Measurements from ENCODE around the gene MBNL3. TPM values are rescaled to one million over a fixed set of nuclear protein-coding genes. Genes with fewer than 3 reads are reported as not detected.

MBNL3 gene
- total RNA-seq, 1 donor from 2014 or later, result 10.4 TPM

GRCh38 chrX:132393085-132393484 is 95.8 kb downstream of the MBNL3 start:
- H3K4me3 ChIP-seq (ENCODE audit: low read length in 3 of 3), result no peak overlapping the region
- no peaks in the 10 kb centered on the region for H3K4me1 ChIP-seq (ENCODE audit: control insufficient read depth in 3 of 3, insufficient read depth in 3 of 3, low read length in 3 of 3)
- H3K36me3 ChIP-seq (ENCODE audit: control insufficient read depth in 3 of 3, insufficient read depth in 3 of 3, low read length in 3 of 3), result no peaks in the 10 kb centered on the region
- H3K9me3 ChIP-seq (ENCODE audit: control insufficient read depth in 3 of 3, low read length in 3 of 3), result no peaks in the 10 kb centered on the region
- no peak overlapping the region for H3K27ac ChIP-seq (ENCODE audit: low read depth, low read length)
- H3K27me3 ChIP-seq (ENCODE audit: control insufficient read depth in 3 of 3, insufficient read depth in 3 of 3, low read length in 3 of 3), result peaks cover 0 to 2% (median 0%) of the 10 kb centered on the region in 3 donors
- H3K9ac ChIP-seq (ENCODE audit: low read depth in 1 of 3, low read length in 3 of 3), result no peak overlapping the region

- H3K4me1 ChIP-seq (ENCODE audit: control insufficient read depth in 3 of 3, insufficient read depth in 3 of 3, low read length in 3 of 3), result no peaks in the 10 kb centered on the region
Observed at GRCh38 chrX:132390792-132391191, 98.0 kb downstream of the MBNL3 start.

DNA sequence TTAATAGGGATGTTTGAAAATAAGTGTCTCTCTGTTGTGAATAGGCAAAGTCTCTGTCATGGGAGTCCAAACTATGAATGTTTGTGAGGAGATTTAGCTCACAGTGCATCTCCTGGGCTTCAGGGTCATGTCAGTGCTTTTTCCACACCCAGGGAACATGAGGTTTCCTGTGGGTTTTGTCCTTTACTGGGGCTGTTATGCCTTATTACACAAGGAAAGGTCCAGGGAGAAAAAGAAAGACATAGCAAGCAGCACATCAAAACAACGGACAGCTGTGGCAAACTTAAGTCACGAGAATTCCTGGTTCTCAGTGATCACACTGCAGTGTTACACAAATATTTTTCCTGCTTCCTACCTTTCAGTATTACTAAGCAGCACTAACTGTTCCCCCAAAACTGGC is 99.4 kb downstream of the MBNL3 start:
- Histone ChIP-seq H3K4me1 (ENCODE audit: control insufficient read depth in 3 of 3, insufficient read depth in 3 of 3, low read length in 3 of 3) (no peaks in the 10 kb centered on the region), H3K4me3 (ENCODE audit: low read length in 3 of 3) (no peak overlapping the region), H3K9me3 (ENCODE audit: control insufficient read depth in 3 of 3, low read length in 3 of 3) (no peaks in the 10 kb centered on the region), H3K9ac (ENCODE audit: low read depth in 1 of 3, low read length in 3 of 3) (no peak overlapping the region), H3K27ac (ENCODE audit: low read depth, low read length) (no peak overlapping the region), H3K36me3 (ENCODE audit: control insufficient read depth in 3 of 3, insufficient read depth in 3 of 3, low read length in 3 of 3) (no peaks in the 10 kb centered on the region), H3K27me3 (ENCODE audit: control insufficient read depth in 3 of 3, insufficient read depth in 3 of 3, low read length in 3 of 3) (peaks cover 0 to 7% (median 0%) of the 10 kb centered on the region in 3 donors)

More at GRCh38 chrX:132390792-132391191, 98.0 kb downstream of the MBNL3 start:
- Histone ChIP-seq H3K27me3 (ENCODE audit: control insufficient read depth in 3 of 3, insufficient read depth in 3 of 3, low read length in 3 of 3) (peaks cover 0 to 7% (median 0%) of the 10 kb centered on the region in 3 donors), H3K4me3 (ENCODE audit: low read length in 3 of 3) (no peak overlapping the region), H3K9ac (ENCODE audit: low read depth in 1 of 3, low read length in 3 of 3) (no peak overlapping the region), H3K9me3 (ENCODE audit: control insufficient read depth in 3 of 3, low read length in 3 of 3) (no peaks in the 10 kb centered on the region), H3K27ac (ENCODE audit: low read depth, low read length) (no peak overlapping the region), H3K36me3 (ENCODE audit: control insufficient read depth in 3 of 3, insufficient read depth in 3 of 3, low read length in 3 of 3) (no peaks in the 10 kb centered on the region)

DNA sequence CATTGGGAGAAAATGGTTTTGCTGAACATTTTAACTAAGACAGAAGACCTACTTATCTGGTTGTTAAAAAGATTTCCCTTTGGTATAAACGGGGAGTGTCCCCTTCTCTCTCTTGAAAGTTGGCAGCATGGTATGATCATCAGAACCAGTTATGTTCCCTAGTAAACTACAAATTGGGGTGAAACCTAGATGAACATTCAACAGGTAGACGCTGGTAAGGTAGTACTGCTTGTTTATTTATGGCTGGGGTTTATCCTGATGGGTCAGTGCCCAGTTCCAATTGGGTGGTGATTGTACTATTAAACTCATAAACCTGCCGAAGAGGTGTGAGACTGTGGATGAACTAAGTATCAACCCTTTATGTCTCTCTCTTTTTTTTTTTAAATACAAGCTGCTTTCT is 100.5 kb downstream of the MBNL3 start:
- Histone ChIP-seq H3K36me3 (ENCODE audit: control insufficient read depth in 3 of 3, insufficient read depth in 3 of 3, low read length in 3 of 3) (no peaks in the 10 kb centered on the region), H3K9me3 (ENCODE audit: control insufficient read depth in 3 of 3, low read length in 3 of 3) (no peaks in the 10 kb centered on the region), H3K4me1 (ENCODE audit: control insufficient read depth in 3 of 3, insufficient read depth in 3 of 3, low read length in 3 of 3) (no peaks in the 10 kb centered on the region), H3K27ac (ENCODE audit: low read depth, low read length) (no peak overlapping the region), H3K9ac (ENCODE audit: low read depth in 1 of 3, low read length in 3 of 3) (no peak overlapping the region), H3K27me3 (ENCODE audit: control insufficient read depth in 3 of 3, insufficient read depth in 3 of 3, low read length in 3 of 3) (peaks cover 0 to 7% (median 0%) of the 10 kb centered on the region in 3 donors), H3K4me3 (ENCODE audit: low read length in 3 of 3) (no peak overlapping the region)

DNA sequence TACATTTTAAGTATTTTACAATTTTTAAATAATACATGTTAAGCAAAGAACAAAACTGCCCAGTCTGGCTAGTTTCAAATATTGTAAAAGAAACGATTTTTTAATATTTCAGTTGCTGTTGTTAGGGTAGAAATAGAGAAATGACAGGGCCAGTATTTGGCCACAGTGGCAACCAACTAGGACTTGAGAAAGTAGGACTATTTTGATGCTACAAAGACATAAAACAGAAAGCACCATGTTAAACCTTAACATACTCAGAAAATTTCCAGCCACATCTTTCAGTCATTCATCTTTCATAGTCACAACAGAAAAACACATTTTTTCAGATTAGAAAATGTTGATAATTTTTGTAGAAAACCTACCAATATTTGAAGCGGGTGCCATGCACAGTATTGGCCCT is 104.5 kb downstream of the MBNL3 start:
- H3K9ac ChIP-seq (ENCODE audit: low read depth in 1 of 3, low read length in 3 of 3), result no peak overlapping the region
- H3K36me3 ChIP-seq (ENCODE audit: control insufficient read depth in 3 of 3, insufficient read depth in 3 of 3, low read length in 3 of 3), result no peaks in the 10 kb centered on the region

DNA sequence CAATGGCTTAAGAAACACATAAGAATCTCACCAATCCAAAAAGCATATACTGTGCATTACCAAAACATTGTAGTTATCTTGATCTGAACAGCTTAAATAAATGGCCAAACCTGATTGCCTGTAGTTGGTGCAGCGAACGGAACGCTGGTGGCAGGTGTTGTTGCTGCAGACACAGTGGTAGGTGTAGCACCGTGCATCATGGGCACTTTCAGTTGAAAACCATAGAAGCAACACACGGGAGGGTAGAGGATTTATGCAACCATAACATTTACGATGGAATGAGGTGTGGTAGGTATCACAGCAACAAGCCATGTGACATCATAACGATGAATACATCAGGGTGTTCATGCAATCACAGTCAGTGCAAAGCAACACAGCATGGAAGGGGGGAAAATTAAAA is 106.8 kb downstream of the MBNL3 start:
- Histone ChIP-seq H3K9ac (ENCODE audit: low read depth in 1 of 3, low read length in 3 of 3) (no peak overlapping the region), H3K27ac (ENCODE audit: low read depth, low read length) (no peak overlapping the region), H3K27me3 (ENCODE audit: control insufficient read depth in 3 of 3, insufficient read depth in 3 of 3, low read length in 3 of 3) (peaks cover 0 to 4% (median 0%) of the 10 kb centered on the region in 3 donors), H3K9me3 (ENCODE audit: control insufficient read depth in 3 of 3, low read length in 3 of 3) (no peaks in the 10 kb centered on the region), H3K4me3 (ENCODE audit: low read length in 3 of 3) (no peak overlapping the region), H3K4me1 (ENCODE audit: control insufficient read depth in 3 of 3, insufficient read depth in 3 of 3, low read length in 3 of 3) (no peaks in the 10 kb centered on the region), H3K36me3 (ENCODE audit: control insufficient read depth in 3 of 3, insufficient read depth in 3 of 3, low read length in 3 of 3) (no peaks in the 10 kb centered on the region)

More for the DNA sequence above, 104.5 kb downstream of the MBNL3 start:
- Histone ChIP-seq H3K27ac (ENCODE audit: low read depth, low read length) (no peak overlapping the region), H3K4me3 (ENCODE audit: low read length in 3 of 3) (no peak overlapping the region), H3K4me1 (ENCODE audit: control insufficient read depth in 3 of 3, insufficient read depth in 3 of 3, low read length in 3 of 3) (no peaks in the 10 kb centered on the region), H3K9me3 (ENCODE audit: control insufficient read depth in 3 of 3, low read length in 3 of 3) (no peaks in the 10 kb centered on the region), H3K27me3 (ENCODE audit: control insufficient read depth in 3 of 3, insufficient read depth in 3 of 3, low read length in 3 of 3) (peaks cover 0 to 4% (median 0%) of the 10 kb centered on the region in 3 donors)

DNA sequence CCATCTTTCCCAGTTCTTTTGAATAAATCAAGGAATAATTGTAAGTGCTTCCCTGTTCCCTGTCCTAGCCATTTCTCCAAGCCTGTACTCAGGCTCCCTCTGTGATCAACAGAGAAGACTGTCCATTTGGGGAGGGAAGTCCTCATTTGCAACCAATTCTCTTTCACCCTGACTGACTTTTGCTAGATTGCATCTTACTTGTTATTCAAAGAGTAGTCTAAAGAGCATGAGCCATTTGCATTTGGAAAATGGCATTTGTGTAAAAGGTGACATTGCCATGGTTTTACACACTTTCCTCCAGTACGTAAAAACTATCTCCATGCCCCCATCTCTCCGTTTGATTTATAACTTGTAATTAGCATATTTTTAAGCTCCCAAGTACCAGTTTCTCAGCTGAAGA is 110.6 kb downstream of the MBNL3 start:
- Histone ChIP-seq H3K36me3 (ENCODE audit: control insufficient read depth in 3 of 3, insufficient read depth in 3 of 3, low read length in 3 of 3) (no peaks in the 10 kb centered on the region), H3K9ac (ENCODE audit: low read depth in 1 of 3, low read length in 3 of 3) (no peak overlapping the region), H3K27ac (ENCODE audit: low read depth, low read length) (no peak overlapping the region), H3K4me3 (ENCODE audit: low read length in 3 of 3) (no peak overlapping the region), H3K4me1 (ENCODE audit: control insufficient read depth in 3 of 3, insufficient read depth in 3 of 3, low read length in 3 of 3) (no peaks in the 10 kb centered on the region), H3K27me3 (ENCODE audit: control insufficient read depth in 3 of 3, insufficient read depth in 3 of 3, low read length in 3 of 3) (no peaks in the 10 kb centered on the region), H3K9me3 (ENCODE audit: control insufficient read depth in 3 of 3, low read length in 3 of 3) (no peaks in the 10 kb centered on the region)

- Histone ChIP-seq H3K4me3 (ENCODE audit: low read length in 3 of 3) (no peak overlapping the region), H3K27ac (ENCODE audit: low read depth, low read length) (no peak overlapping the region), H3K9ac (ENCODE audit: low read depth in 1 of 3, low read length in 3 of 3) (no peak overlapping the region), H3K27me3 (ENCODE audit: control insufficient read depth in 3 of 3, insufficient read depth in 3 of 3, low read length in 3 of 3) (no peaks in the 10 kb centered on the region), H3K36me3 (ENCODE audit: control insufficient read depth in 3 of 3, insufficient read depth in 3 of 3, low read length in 3 of 3) (no peaks in the 10 kb centered on the region), H3K9me3 (ENCODE audit: control insufficient read depth in 3 of 3, low read length in 3 of 3) (no peaks in the 10 kb centered on the region), H3K4me1 (ENCODE audit: control insufficient read depth in 3 of 3, insufficient read depth in 3 of 3, low read length in 3 of 3) (no peaks in the 10 kb centered on the region)
Observed at GRCh38 chrX:132375941-132376340, 112.9 kb downstream of the MBNL3 start.

DNA sequence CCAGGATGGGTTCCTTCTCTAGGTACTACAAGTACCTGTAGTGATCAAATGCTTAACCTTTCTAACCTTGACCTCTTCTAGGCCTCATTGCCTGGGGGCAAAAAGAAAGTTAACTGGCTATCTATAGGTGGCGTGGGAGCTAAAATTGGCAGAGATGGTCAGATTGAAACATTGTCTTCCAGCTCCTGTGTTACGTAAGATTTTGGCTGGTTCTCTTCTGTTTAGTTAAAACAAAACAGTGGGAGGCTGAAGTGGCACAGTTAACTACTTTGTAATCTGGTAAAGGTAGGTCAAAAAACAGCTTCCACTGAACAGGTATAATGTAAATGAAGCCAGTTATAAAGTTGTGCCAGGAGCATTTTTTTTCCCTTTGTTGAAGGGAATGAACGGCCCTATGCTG is 115.2 kb downstream of the MBNL3 start:
- Histone ChIP-seq H3K4me1 (ENCODE audit: control insufficient read depth in 3 of 3, insufficient read depth in 3 of 3, low read length in 3 of 3) (no peaks in the 10 kb centered on the region), H3K27ac (ENCODE audit: low read depth, low read length) (no peak overlapping the region), H3K27me3 (ENCODE audit: control insufficient read depth in 3 of 3, insufficient read depth in 3 of 3, low read length in 3 of 3) (no peaks in the 10 kb centered on the region), H3K9me3 (ENCODE audit: control insufficient read depth in 3 of 3, low read length in 3 of 3) (no peaks in the 10 kb centered on the region), H3K9ac (ENCODE audit: low read depth in 1 of 3, low read length in 3 of 3) (no peak overlapping the region), H3K36me3 (ENCODE audit: control insufficient read depth in 3 of 3, insufficient read depth in 3 of 3, low read length in 3 of 3) (no peaks in the 10 kb centered on the region), H3K4me3 (ENCODE audit: low read length in 3 of 3) (no peak overlapping the region)

DNA sequence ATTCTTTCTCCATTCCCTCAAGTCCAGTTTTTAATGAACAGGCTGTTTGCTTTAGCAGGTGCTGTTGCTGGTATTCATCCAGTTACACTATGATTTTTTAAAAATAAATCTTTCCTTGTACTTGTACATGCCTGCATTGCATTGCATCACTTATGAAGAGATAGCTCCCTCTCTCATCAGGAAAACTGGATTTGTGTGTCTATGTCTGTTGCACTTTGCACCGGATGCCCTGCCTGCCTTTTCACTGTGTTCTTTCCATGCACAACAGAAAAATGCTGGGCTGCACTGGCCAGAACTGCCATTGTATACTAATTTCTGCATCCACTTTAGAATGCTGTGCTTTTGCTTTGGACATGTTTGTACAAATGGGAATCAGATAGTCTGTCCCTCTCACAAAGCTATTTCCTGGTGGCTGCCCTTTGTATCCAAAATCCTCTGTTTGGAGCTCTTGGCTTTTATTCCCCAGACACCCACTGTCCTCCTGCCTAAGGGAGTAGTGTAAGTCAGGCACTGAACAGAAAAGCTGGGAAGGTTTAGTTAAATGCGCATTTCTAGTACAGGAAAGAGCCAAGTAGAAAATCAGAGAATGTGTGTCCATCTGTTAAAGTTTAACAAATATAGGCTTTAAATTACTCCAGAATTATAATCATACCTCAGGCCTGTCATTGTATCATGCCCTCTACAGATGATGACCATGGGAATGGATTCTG is 119.1 kb downstream of the MBNL3 start:
- Histone ChIP-seq H3K36me3 (ENCODE audit: control insufficient read depth in 3 of 3, insufficient read depth in 3 of 3, low read length in 3 of 3) (no peaks in the 10 kb centered on the region), H3K4me1 (ENCODE audit: control insufficient read depth in 3 of 3, insufficient read depth in 3 of 3, low read length in 3 of 3) (no peaks in the 10 kb centered on the region), H3K4me3 (ENCODE audit: low read length in 3 of 3) (no peak overlapping the region), H3K27ac (ENCODE audit: low read depth, low read length) (no peak overlapping the region), H3K27me3 (ENCODE audit: control insufficient read depth in 3 of 3, insufficient read depth in 3 of 3, low read length in 3 of 3) (no peaks in the 10 kb centered on the region), H3K9ac (ENCODE audit: low read depth in 1 of 3, low read length in 3 of 3) (no peak overlapping the region), H3K9me3 (ENCODE audit: control insufficient read depth in 3 of 3, low read length in 3 of 3) (no peaks in the 10 kb centered on the region)
